Dermis blood vessel endothelial cell (primary cell): ENCODE data around the gene CDKAL1. TPM values are rescaled to one million over a fixed set of nuclear protein-coding genes. Genes with fewer than 3 reads are reported as not detected.

Experiments
- DNase-seq: peaks from one replicate; pipeline ENCODE4 v3.0.0; 2010
- total RNA-seq: library from RNA; depleted of rRNA; stranded (reverse); fragments of >200 nt; gene quantifications from 2 replicates; pipeline ENCODE4 v1.2.3, GENCODE V29; 2014

Gene CDKAL1
- total RNA-seq, 1 donor from 2014 or later = 28.1 TPM

DNA sequence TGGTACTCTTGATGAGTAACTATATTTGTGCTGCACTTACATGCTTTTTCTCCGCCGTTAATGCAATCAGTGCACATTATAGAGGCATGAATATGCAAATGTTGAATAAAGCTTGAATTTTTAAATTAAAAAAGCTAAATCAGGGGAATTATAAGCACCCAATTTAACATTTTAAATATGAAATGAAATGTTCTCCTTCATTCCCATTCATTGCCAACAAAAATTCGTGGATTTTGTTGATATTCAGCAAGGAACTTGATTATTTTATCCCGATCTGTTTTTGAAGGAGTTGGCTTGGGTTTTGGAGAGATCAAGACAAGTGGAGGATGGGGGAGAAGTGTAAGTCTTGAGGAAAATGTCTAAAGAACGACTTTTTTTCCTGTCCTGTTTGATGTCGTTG is 740.6 kb downstream of the CDKAL1 start:
- no peak for DNase-seq

DNA sequence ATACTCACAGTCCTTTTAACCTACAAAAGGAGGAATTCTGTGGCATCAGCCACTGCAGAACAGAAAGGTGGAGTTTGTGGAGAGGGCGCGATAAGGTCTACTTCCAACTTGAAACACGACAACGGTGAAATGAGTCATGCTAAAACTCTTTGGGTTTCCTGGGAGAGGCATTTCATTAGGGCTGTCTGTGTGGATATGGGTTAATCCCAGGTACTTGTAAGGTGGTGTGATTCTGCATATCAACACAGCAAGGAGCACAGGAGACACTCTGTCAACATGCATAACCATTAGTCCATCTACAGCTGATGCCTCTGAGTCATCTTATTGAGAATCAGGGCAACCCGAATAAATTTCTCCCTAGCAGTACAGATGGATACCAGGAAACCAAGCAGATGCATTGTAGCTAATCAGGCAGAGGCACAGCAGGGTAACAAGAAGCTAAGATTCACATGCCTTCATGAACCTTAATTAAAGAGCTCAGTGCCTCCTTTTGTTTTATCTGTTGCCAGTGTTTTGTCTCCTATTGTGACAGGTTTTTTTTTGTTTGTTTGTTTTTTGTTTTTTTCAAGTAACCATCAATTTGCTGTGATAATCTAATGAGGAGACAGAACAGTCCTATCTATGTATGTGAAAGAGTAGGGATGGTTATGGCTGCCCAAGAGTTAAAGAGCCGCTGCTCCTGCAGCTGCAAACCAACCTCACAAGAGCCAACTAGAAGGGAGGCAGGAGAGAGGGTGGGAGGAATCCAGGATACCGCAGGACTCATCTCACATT is 743.5 kb downstream of the CDKAL1 start:
- no peak for DNase-seq

DNA sequence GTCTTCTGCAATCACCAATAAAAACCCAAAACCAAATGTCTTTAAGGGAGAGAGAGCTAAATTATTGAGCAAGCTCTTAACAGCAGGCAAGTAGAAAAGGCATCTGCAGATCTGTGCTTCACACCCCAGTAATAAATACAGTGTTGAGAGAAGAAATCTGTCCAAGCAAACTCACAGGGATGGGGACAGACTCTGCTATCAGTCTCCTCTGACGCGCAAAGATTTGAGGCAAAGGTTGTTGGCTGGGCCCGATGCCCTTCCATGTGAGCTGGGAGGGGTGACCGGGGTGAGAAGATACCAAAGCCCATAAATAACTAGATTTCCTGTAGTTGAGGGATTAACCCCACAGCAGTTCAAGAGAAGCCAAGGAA is 744.1 kb downstream of the CDKAL1 start:
- DNase-seq = no peak

DNA sequence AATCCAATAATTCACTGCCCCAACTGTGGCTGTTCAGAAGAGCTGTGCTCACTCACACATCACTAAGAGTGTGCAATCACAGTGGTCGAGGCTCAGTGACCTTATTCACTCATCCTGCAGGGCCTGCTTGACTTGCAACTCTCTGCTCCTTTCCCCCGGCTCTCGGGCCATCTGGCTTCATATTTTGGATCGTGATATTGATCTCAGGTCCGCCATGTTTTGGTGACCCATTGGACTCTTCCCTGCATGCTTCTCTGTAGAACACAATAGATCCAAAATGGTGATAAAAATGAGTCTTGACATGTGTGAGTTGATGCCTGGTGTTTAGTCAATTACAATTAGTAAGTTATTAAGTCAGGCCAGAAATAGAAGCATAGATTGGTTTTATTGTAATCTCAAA is 745.4 kb downstream of the CDKAL1 start:
- DNase-seq = no peak

DNA sequence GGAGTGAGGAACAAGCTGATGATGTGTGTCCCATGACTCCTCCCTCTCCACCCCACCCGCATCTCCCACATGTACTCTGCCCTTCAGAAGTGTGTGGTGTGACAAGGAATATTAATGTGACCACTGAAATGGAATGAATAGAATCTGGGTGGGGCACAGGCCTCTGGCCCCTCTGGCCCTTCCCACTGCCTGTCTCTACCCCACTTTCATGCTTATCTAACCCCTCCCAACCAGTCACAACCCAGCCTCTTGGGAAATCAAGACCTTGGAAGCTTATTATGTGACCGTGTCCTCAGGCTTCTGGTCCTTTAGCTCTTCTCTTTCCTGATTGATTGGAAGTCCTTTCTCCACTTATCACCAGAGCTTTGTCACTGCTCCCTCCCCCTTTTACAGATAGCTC is 747.1 kb downstream of the CDKAL1 start:
- DNase-seq = no peak

Other genes starting within 250 kb of the CDKAL1 start
- 5.8 and 9.7 TPM in 2 replicates for gene E2F3, start 132.6 kb upstream of the CDKAL1 start, total RNA-seq